Prostate gland (tissue), 2 donors: ENCODE data around the gene TPST1. TPM values are rescaled to one million over a fixed set of nuclear protein-coding genes. Genes with fewer than 3 reads are reported as not detected.

Experiments
- DNase-seq: peaks from one replicate; pipeline ENCODE4 v3.0.0-alpha.2; 2019; ENCODE audit warnings: low spot score
- H3K27ac ChIP-seq, 2 donors: fragments of 200-600 bp; sonication (generic); 2 replicates each; pipeline ENCODE4 v1.5.1; 2017 to 2019
- H3K27me3 ChIP-seq: fragments of 200-600 bp; sonication (generic); replicated peaks from 2 replicates; pipeline ENCODE4 v1.5.1; 2019; ENCODE audit not compliant: insufficient read depth
- H3K36me3 ChIP-seq, 2 donors: fragments of 200-600 bp; sonication (generic); 1 replicate in 1 of 2; 2 replicates in 1 of 2; pipeline versions ENCODE4 v1.5.1 to v1.8.1; 2017 to 2019
- H3K4me1 ChIP-seq: fragments of 200-600 bp; sonication (generic); replicated peaks from 2 replicates; pipeline ENCODE4 v1.5.1; 2019
- H3K4me3 ChIP-seq, 2 donors: fragments of 200-600 bp; sonication (generic); 2 replicates each; pipeline ENCODE4 v1.5.1; 2017 to 2019
- H3K9me3 ChIP-seq: fragments of 200-600 bp; sonication (generic); 2 replicates; pipeline ENCODE4 v1.5.1; 2017
- POLR2A ChIP-seq: fragments of 450-650 bp; IDR thresholded peaks from one replicate; pipeline ENCODE4 v1.6.1; 2016; ENCODE audit warnings: antibody characterized with exemption, mild to moderate bottlenecking
- POLR2AphosphoS5 ChIP-seq: sonication (generic); formaldehyde crosslinking; IDR thresholded peaks from one replicate; pipeline ENCODE4 v1.6.1; 2017; ENCODE audit warnings: antibody characterized with exemption
- WGBS: methylation state at CpG from one replicate; pipeline ENCODE4 v1.1.5; 2018; 5-methylcytosine and 5-hydroxymethylcytosine counted together
- intact Hi-C: fragments of 100-400 bp; cut with DNase I; formaldehyde crosslinking; loops from one replicate; pipeline ENCODE4 v1.14.2; 2022
- total RNA-seq, 2 donors: library from RNA; depleted of rRNA; stranded (reverse); fragments of >200 nt; gene quantifications; one replicate each; pipeline ENCODE4 v1.1.0, GENCODE V29; 2016
- TF ChIP-seq, protein P1 (sequence below), 4 experiments: fragments of 200-600 bp in 2 of 4; fragments of 450-650 bp in 2 of 4; sonication (generic) in 2 of 4; IDR thresholded peaks; 1 replicate in 3 of 4; 2 replicates in 1 of 4; pipeline ENCODE4 v1.5.1; 2016 to 2019; ENCODE audit warnings: antibody characterized with exemption in 4 of 4, mild to moderate bottlenecking in 2 of 4, moderate library complexity in 2 of 4

Gene TPST1
- total RNA-seq, 2 donors from 2014 or later: 9.9 to 21.4 TPM

DNA sequence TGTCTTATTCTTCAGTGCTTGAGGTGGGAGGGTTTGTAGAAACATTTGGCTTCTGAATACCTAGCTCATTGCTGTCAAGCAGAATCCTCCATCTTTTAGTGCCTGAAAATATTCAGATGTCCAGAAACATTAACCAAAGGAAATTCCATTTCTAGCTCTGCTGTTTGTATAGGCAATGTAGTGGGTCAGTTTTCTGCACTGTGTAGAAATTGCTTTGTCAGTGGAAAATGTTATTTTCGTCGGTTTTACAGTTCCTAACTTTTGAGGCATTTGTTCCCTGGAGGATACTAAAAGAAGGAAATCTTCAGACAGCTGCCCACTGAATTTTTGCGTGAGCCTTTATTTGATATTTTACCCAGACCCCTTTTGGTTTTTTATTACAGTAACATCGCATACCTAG, 143.4 kb downstream of the TPST1 start:
- 36% methylated on average over 4 of the region's 4 CpGs for WGBS
- H3K9me3 ChIP-seq: no peaks in the 10 kb centered on the region
- H3K4me1 ChIP-seq: no peaks in the 10 kb centered on the region
- no peak overlapping the region for H3K27ac ChIP-seq
- H3K27me3 ChIP-seq: no peaks in the 10 kb centered on the region
- H3K4me3 ChIP-seq: no peak overlapping the region
- TF ChIP-seq, protein P1, sequence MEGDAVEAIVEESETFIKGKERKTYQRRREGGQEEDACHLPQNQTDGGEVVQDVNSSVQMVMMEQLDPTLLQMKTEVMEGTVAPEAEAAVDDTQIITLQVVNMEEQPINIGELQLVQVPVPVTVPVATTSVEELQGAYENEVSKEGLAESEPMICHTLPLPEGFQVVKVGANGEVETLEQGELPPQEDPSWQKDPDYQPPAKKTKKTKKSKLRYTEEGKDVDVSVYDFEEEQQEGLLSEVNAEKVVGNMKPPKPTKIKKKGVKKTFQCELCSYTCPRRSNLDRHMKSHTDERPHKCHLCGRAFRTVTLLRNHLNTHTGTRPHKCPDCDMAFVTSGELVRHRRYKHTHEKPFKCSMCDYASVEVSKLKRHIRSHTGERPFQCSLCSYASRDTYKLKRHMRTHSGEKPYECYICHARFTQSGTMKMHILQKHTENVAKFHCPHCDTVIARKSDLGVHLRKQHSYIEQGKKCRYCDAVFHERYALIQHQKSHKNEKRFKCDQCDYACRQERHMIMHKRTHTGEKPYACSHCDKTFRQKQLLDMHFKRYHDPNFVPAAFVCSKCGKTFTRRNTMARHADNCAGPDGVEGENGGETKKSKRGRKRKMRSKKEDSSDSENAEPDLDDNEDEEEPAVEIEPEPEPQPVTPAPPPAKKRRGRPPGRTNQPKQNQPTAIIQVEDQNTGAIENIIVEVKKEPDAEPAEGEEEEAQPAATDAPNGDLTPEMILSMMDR (IDR thresholded peaks at IDR 0.05): no peak
- no peak for TF ChIP-seq POLR2AphosphoS5
- no peak for TF ChIP-seq POLR2A
- DNase-seq: no peak
- H3K36me3 ChIP-seq: no peaks in the 10 kb centered on the region
- intact Hi-C loops: no loop called here

DNA sequence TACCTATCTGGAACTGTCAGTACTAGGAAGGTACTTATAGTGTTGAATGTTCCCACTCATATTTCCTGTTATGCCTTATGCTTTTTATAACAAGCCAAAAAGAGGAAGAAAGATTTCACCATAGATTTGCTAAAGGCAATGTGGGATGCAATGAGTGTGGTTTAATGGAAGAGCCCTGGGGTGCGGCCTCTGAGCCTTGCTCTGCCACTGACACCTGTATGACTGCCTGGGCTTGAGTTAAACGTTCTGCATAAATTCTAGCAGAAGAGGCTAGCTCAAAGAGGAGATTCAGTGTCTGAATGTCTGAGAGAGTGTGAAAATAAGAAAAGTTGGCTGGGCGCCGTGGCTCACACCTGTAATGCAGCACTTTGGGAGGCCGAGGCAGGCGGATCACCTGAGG, 143.8 kb downstream of the TPST1 start:
- intact Hi-C loops: no loop called here
- no peak for DNase-seq
- H3K36me3 ChIP-seq: no peaks in the 10 kb centered on the region
- H3K4me1 ChIP-seq: no peaks in the 10 kb centered on the region
- TF ChIP-seq POLR2AphosphoS5 (no peak), POLR2A (no peak)
- TF ChIP-seq, protein P1 (IDR thresholded peaks at IDR 0.05): no peak
- no peaks in the 10 kb centered on the region for H3K27me3 ChIP-seq
- H3K27ac ChIP-seq: no peak overlapping the region
- H3K9me3 ChIP-seq: no peaks in the 10 kb centered on the region
- H3K4me3 ChIP-seq: no peak overlapping the region
- 81% methylated on average over 6 of the region's 6 CpGs for WGBS

- Histone ChIP-seq H3K9me3 (no peaks in the 10 kb centered on the region), H3K27ac (no peak overlapping the region), H3K4me3 (no peak overlapping the region), H3K4me1 (no peaks in the 10 kb centered on the region), H3K27me3 (no peaks in the 10 kb centered on the region), H3K36me3 (no peaks in the 10 kb centered on the region)
- DNase-seq: no peak
- 16% methylated on average over 4 of the region's 4 CpGs for WGBS
- TF ChIP-seq POLR2A: no peak
- TF ChIP-seq, protein P1 (IDR thresholded peaks at IDR 0.05): no peak
- TF ChIP-seq POLR2AphosphoS5: no peak
- intact Hi-C loops: no loop called here
Measured at GRCh38 chr7:66352071-66352470, 146.9 kb downstream of the TPST1 start.

DNA sequence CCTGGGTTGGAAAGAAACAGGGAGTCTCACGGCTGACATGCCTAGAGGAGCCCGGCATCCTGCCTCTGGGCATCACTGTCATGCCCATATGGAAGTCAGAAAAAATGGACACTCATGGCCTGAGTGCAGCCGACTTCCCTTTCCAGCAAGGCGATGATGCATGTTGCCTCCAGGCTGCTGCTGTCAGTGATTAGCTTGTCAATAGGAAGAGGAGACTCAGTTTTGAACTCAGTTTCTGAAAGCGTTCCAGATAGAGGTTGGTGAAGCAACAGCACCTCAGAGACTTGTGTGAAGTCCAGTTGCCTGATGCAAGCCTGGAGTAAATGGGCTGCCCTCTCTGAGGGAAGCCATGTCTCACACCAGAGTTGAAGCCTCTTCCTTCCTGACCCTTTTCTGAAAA, 148.4 kb downstream of the TPST1 start:
- TF ChIP-seq, protein P1 (IDR thresholded peaks at IDR 0.05): no peak
- TF ChIP-seq POLR2AphosphoS5: no peak
- no peak for TF ChIP-seq POLR2A
- Histone ChIP-seq H3K27me3 (no peaks in the 10 kb centered on the region), H3K4me3 (no peak overlapping the region), H3K27ac (no peak overlapping the region), H3K4me1 (no peaks in the 10 kb centered on the region), H3K9me3 (no peaks in the 10 kb centered on the region), H3K36me3 (no peaks in the 10 kb centered on the region)
- WGBS: 92% methylated on average over 5 of the region's 5 CpGs
- no peak for DNase-seq
- intact Hi-C loops: no loop called here

DNA sequence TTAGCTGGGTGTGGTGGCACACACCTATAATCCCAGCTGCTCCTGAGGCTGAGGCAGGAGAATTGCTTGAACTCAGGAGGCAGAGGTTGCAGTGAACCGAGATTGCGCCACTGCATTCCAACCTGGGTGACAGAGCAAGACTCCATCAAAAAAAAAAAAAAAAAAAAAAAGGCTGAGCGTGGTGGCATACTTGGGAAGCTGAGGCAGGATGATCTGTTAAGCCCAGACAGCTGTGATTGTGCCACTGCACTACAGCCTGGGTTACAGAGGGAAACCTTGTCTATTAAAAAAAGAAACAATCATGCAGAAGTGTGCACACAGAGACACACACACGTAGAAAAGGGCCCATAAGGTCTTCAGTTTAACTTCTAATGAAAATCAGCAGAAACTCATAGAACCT, 150.6 kb downstream of the TPST1 start:
- TF ChIP-seq POLR2A (no peak), POLR2AphosphoS5 (no peak)
- TF ChIP-seq, protein P1 (IDR thresholded peaks at IDR 0.05): no peak
- no peaks in the 10 kb centered on the region for H3K9me3 ChIP-seq
- no peak overlapping the region for H3K27ac ChIP-seq
- no peaks in the 10 kb centered on the region for H3K4me1 ChIP-seq
- no peaks in the 10 kb centered on the region for H3K27me3 ChIP-seq
- no peak for DNase-seq
- H3K36me3 ChIP-seq: no peaks in the 10 kb centered on the region
- no peak overlapping the region for H3K4me3 ChIP-seq
- 90% methylated on average over 4 of the region's 4 CpGs for WGBS
- intact Hi-C loops: no loop called here
